GM12892 (cell line): Measurements from ENCODE around the gene CPT1C.

ENCODE experiments used
- POLR2A ChIP-seq: IDR thresholded peaks from 2 replicates; pipeline ENCODE4 v1.6.1; 2011; ENCODE audit warnings: low read depth, low read length, control low read depth
- POLR2AphosphoS5 ChIP-seq: IDR thresholded peaks from 2 replicates; pipeline ENCODE4 v1.6.1; 2011; ENCODE audit warnings: low read depth, low read length, control low read depth
- TAF1 ChIP-seq: IDR thresholded peaks from 2 replicates; pipeline ENCODE4 v1.6.1; 2011; ENCODE audit warnings: low read depth, mild to moderate bottlenecking, control low read depth, low read length, borderline replicate concordance

- no peak for TF ChIP-seq POLR2AphosphoS5
- TF ChIP-seq TAF1, result no peak
- no peak for TF ChIP-seq POLR2A
Observed at GRCh38 chr19:49730166-49730565, 39.2 kb downstream of the CPT1C start.
